Lung (tissue), 12 donors: ENCODE data around the gene PIP5K1B. TPM values are rescaled to one million over a fixed set of nuclear protein-coding genes. Genes with fewer than 3 reads are reported as not detected.

Source experiments
- ATAC-seq: fragments of 200-7000 bp; cut with Tn5 transposase; one replicate; pipeline ENCODE4 v1.9.1; 2020; ENCODE audit warnings: moderate number of reproducible peaks; ENCODE audit not compliant: insufficient read depth, low FRiP score
- DNase-seq, 3 donors: peaks; one replicate each; pipeline ENCODE4 v3.0.0-alpha.2; 2013 to 2017
- H3K27ac ChIP-seq, 2 donors: one replicate each; pipeline ENCODE4 v1.5.1; 2013; ENCODE audit warnings: mild to moderate bottlenecking in 2 of 2, moderate library complexity in 2 of 2, control low read depth in 1 of 2, inconsistent platforms in 1 of 2, low read depth in 1 of 2, low read length in 1 of 2
- H3K27me3 ChIP-seq, 3 donors: one replicate each; pipeline ENCODE4 v1.5.1; 2013; ENCODE audit warnings: low read length in 2 of 3; ENCODE audit not compliant: control insufficient read depth in 3 of 3, insufficient read depth in 3 of 3
- H3K36me3 ChIP-seq, 4 donors: one replicate each; pipeline ENCODE4 v1.5.1; 2013; ENCODE audit warnings: low read length in 4 of 4, mild to moderate bottlenecking in 1 of 4, moderate library complexity in 1 of 4; ENCODE audit not compliant: control insufficient read depth in 4 of 4, insufficient read depth in 4 of 4
- H3K4me1 ChIP-seq, 5 donors: one replicate each; pipeline ENCODE4 v1.5.1; 2013; ENCODE audit warnings: low read length in 5 of 5, mild to moderate bottlenecking in 2 of 5, moderate library complexity in 1 of 5; ENCODE audit not compliant: control insufficient read depth in 5 of 5, insufficient read depth in 5 of 5
- H3K4me3 ChIP-seq: one replicate; pipeline ENCODE4 v1.5.1; 2013; ENCODE audit warnings: mild to moderate bottlenecking, control low read depth, moderate library complexity
- H3K9ac ChIP-seq, 2 donors: one replicate each; pipeline ENCODE4 v1.5.1; 2013; ENCODE audit warnings: low read length in 2 of 2, control low read depth in 1 of 2; ENCODE audit not compliant: insufficient read depth in 1 of 2
- H3K9me3 ChIP-seq, 4 donors: one replicate each; pipeline ENCODE4 v1.5.1; 2013; ENCODE audit warnings: low read length in 3 of 4, mild to moderate bottlenecking in 1 of 4, moderate library complexity in 1 of 4; ENCODE audit not compliant: control insufficient read depth in 4 of 4, insufficient read depth in 3 of 4
- CTCF ChIP-seq: IDR thresholded peaks from 2 replicates; pipeline ENCODE4 v1.5.1; 2012; ENCODE audit warnings: mild to moderate bottlenecking; ENCODE audit errors: control extremely low read depth, extremely low read depth
- WGBS, 2 donors: extraction: QIAGEN DNeasy Blood & Tissue Kit; methylation state at CpG; one replicate each; pipeline ENCODE4 v1.1.7; 2013; 5-methylcytosine and 5-hydroxymethylcytosine counted together
- polyA plus RNA-seq, 2 donors: library from polyadenylated mRNA; stranded (reverse); fragments of 200-250 nt; gene quantifications; one replicate each; pipeline ENCODE4 v1.2.1, GENCODE V29; 2013
- total RNA-seq, 2 donors: library from RNA; depleted of rRNA in 1 of 2; stranded (reverse); fragments of >200 nt in 1 of 2; gene quantifications; one replicate each; pipeline ENCODE4 v1.2.1, GENCODE V29; 2014 to 2021
- donor health status: control.
- donor health status: control.
- donor health status: Bipolar disorder and iron deficiency.
- donor health status: healthy.
- donor health status: DM: yes; HTN: yes; CAD: no.

PIP5K1B gene
- total and polyA plus RNA-seq, 4 donors, result 6.6 to 28.2 (median 15.6) TPM

DNA sequence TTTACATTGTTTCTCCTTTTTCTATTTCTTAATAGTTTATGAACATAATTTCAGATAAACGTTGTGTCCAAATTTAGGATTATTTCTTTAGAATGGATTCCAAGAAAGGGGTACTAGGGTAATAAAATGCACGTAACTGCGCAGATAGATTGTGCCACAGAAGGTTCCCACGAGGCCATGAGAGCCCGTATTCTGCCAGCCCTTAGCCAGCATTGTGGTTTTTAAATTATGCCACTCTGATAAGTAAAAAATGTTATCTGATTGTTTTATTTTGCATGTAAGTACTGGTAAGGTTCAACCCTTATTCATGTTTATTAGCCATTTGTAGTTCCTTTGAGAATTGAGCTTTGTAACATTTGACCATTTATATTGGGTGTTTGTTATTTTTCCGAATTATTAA lies 220.1 kb downstream of the PIP5K1B start:
- Histone ChIP-seq H3K9me3 (no peaks in the 10 kb centered on the region), H3K4me3 (no peak overlapping the region), H3K27me3 (no peaks in the 10 kb centered on the region), H3K36me3 (no peaks in the 10 kb centered on the region), H3K4me1 (no peaks in the 10 kb centered on the region), H3K27ac (no peak overlapping the region), H3K9ac (no peak overlapping the region)
- DNase-seq, result no peak
- no peak for ATAC-seq
- WGBS, 2 donors, result 51 to 55% methylated on average over 6 of the region's 6 CpGs
- no peak for TF ChIP-seq CTCF

DNA sequence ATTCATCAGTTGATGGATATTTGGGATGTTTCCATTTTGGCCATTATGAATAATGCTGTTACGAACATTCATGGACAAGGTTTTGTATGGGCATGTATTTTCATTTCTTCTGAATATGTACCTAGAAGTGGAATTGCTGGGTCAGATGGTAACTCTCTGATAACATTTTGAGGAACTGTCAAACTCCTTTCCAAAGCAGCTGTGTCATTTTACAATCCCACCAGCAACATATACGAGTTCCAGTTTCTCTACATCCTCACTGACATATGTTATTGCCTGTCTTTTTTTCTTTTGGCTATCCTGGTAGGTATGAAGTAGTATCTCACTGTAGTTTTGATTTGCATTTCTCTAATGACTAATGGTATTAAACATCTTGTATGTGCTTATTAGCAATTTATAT lies 222.1 kb downstream of the PIP5K1B start:
- Histone ChIP-seq H3K9me3 (no peaks in the 10 kb centered on the region), H3K27me3 (no peaks in the 10 kb centered on the region), H3K36me3 (no peaks in the 10 kb centered on the region), H3K4me3 (no peak overlapping the region), H3K4me1 (no peaks in the 10 kb centered on the region), H3K27ac (no peak overlapping the region), H3K9ac (no peak overlapping the region)
- no peak for TF ChIP-seq CTCF
- ATAC-seq (no peak), DNase-seq (no peak)
- WGBS, 2 donors, result 55 to 72% methylated on average over 2 of the region's 2 CpGs

DNA sequence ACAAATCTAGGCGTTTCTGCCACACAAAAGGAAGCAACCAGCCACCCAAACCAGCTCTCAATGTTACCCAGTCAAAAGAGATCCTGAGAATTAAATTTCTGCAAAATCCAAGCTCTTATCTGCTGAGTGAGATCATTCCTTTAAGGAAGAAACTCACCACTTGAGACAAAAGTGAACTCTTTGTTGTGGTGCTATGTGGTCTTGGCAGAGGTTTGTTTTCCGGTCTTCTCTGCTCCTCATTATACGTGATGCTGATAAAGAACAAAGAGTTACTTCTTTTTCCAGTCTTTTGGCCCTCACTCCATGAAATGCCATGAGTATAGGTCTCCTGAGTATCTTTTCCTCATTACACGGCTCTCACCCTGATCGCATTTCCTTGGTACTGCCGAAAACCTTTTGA lies 226.8 kb downstream of the PIP5K1B start:
- Histone ChIP-seq H3K9me3 (no peaks in the 10 kb centered on the region), H3K9ac (no peak overlapping the region), H3K4me3 (no peak overlapping the region), H3K36me3 (no peaks in the 10 kb centered on the region), H3K27ac (no peak overlapping the region), H3K4me1 (no peaks in the 10 kb centered on the region), H3K27me3 (no peaks in the 10 kb centered on the region)
- DNase-seq (no peak), ATAC-seq (no peak)
- no peak for TF ChIP-seq CTCF
- WGBS, 2 donors, result 87 to 94% methylated on average over 6 of the region's 6 CpGs

GRCh38 chr9:68932458-68932857 lies 227.4 kb downstream of the PIP5K1B start:
- DNase-seq (no peak), ATAC-seq (no peak)
- Histone ChIP-seq H3K9ac (no peak overlapping the region), H3K4me1 (no peaks in the 10 kb centered on the region), H3K27me3 (no peaks in the 10 kb centered on the region), H3K9me3 (no peaks in the 10 kb centered on the region), H3K27ac (no peak overlapping the region), H3K4me3 (no peak overlapping the region), H3K36me3 (no peaks in the 10 kb centered on the region)
- WGBS, 2 donors, result 88 to 97% methylated on average over 1 of the region's 1 CpG
- TF ChIP-seq CTCF, result no peak
